HepG2 (cell line): ENCODE results near the gene CHPF. TPM values are rescaled to one million over a fixed set of nuclear protein-coding genes. Genes with fewer than 3 reads are reported as not detected.

Experiments used
- ATAC-seq: fragments of 200-7000 bp; cut with Tn5 transposase; 3 replicates; pipeline ENCODE4 v1.9.1; 2020; ENCODE audit warnings: mild to moderate bottlenecking, moderate library complexity
- BruUV-seq: library from RNA; stranded (reverse); fragments of 400-500 nt; replicated peaks from 2 replicates; lab custom pipeline; 2021; lab: Mats Ljungman, UMichigan
- CTCF ChIA-PET: fragments of 300-600 bp; formaldehyde crosslinking; extraction: SDS; loops from one replicate; lab custom pipeline; 2021; ENCODE audit warnings: low total read pairs, inconsistent platforms, low intra/inter-chr PET ratio; lab: Yijun Ruan, JAX
- POLR2A ChIA-PET: fragments of 350-600 bp; sonication (Branson Sonifier 250); formaldehyde crosslinking; loops from one replicate; lab custom pipeline; 2020; ENCODE audit warnings: antibody characterized with exemption, inconsistent platforms; lab: Yijun Ruan, JAX
- DNase-seq: peaks from one replicate; pipeline ENCODE4 v3.0.0-alpha.2; 2015; ENCODE audit warnings: low spot score
- FAIRE-seq: peaks from 3 replicates; lab custom pipeline; 2011; peaks lifted over from hg19 to GRCh38; lab: Jason Lieb, UNC
- H2AFZ ChIP-seq: one replicate; pipeline ENCODE4 v1.6.1; 2011; ENCODE audit warnings: low read length, inconsistent platforms
- H3K27ac ChIP-seq: fragments of 300-600 bp; 3 replicates; pipeline ENCODE4 v1.8.0; 2011; ENCODE audit warnings: mixed run types, mild to moderate bottlenecking, mixed read lengths, low read length, inconsistent platforms; ENCODE audit not compliant: insufficient read depth; ENCODE audit errors: extremely low read length
- H3K27me3 ChIP-seq, 2 experiments: fragments of 200-600 bp in 1 of 2; 2 replicates in 1 of 2; 3 replicates in 1 of 2; pipeline versions ENCODE4 v1.6.0 to v1.8.0; 2011; ENCODE audit warnings: low read length in 2 of 2, mild to moderate bottlenecking in 2 of 2, moderate library complexity in 2 of 2, inconsistent platforms in 1 of 2; ENCODE audit not compliant: insufficient read depth in 2 of 2, control insufficient read depth in 1 of 2
- H3K36me3 ChIP-seq, 2 experiments: fragments of 200-600 bp in 1 of 2; replicated peaks in 1 of 2; 2 replicates in 1 of 2; 3 replicates in 1 of 2; pipeline versions ENCODE4 v1.5.1 to v1.8.0; 2011; ENCODE audit warnings: low read length in 2 of 2, inconsistent platforms in 1 of 2; ENCODE audit not compliant: insufficient read depth in 2 of 2, control insufficient read depth in 1 of 2
- H3K4me1 ChIP-seq: 2 replicates; pipeline ENCODE4 v1.5.1; 2012; ENCODE audit warnings: low read length, inconsistent platforms; ENCODE audit not compliant: insufficient read depth
- H3K4me2 ChIP-seq: 2 replicates; pipeline ENCODE4 v1.6.0; 2011; ENCODE audit warnings: low read depth, low read length, inconsistent platforms
- H3K4me3 ChIP-seq, 3 experiments: fragments of 200-600 bp in 1 of 3; sonication (generic), shearing (Covaris generic) in 1 of 3; replicated peaks in 1 of 3; 2 replicates each; pipeline ENCODE4 v1.5.1; 2011 to 2016; ENCODE audit warnings: low read length in 3 of 3, inconsistent platforms in 2 of 3, low read depth in 2 of 3, mild to moderate bottlenecking in 2 of 3, control low read depth in 1 of 3, mixed read lengths in 1 of 3; ENCODE audit not compliant: insufficient read depth in 1 of 3
- H3K79me2 ChIP-seq: one replicate; pipeline ENCODE4 v1.6.1; 2011; ENCODE audit warnings: low read length, inconsistent platforms; ENCODE audit not compliant: insufficient read depth
- H3K9ac ChIP-seq: 2 replicates; pipeline ENCODE4 v1.6.0; 2011; ENCODE audit warnings: mild to moderate bottlenecking, low read depth, low read length, inconsistent platforms; ENCODE audit not compliant: insufficient read depth
- H3K9me3 ChIP-seq: 2 replicates; pipeline ENCODE4 v1.5.1; 2012; ENCODE audit warnings: mild to moderate bottlenecking, low read length
- H4K20me1 ChIP-seq: 2 replicates; pipeline ENCODE4 v1.6.0; 2011; ENCODE audit warnings: inconsistent platforms, mild to moderate bottlenecking, low read length, moderate library complexity; ENCODE audit not compliant: insufficient read depth
- TEAD3 ChIP-seq: optimal IDR thresholded peaks from 2 replicates; pipeline ENCODE3; 2016; ENCODE audit warnings: borderline replicate concordance
- ZNF543 ChIP-seq: sonication (generic); formaldehyde crosslinking; IDR thresholded peaks from 2 replicates; pipeline ENCODE4 v1.4.0; 2020; ENCODE audit warnings: mild to moderate bottlenecking, missing genetic modification reagents
- WGBS: methylation state at CpG from one replicate; pipeline ENCODE4 v1.1.6; 2017; ENCODE audit warnings: low lambda C conversion rate; 5-methylcytosine and 5-hydroxymethylcytosine counted together
- in situ Hi-C: cut with HindIII; loops from 2 replicates; pipeline ENCODE4 v1.10.0; 2017; ENCODE audit warnings: low pct_unique_long_range_greater_than_20kb; ENCODE audit not compliant: extremely low pct_ligation_motif_present
- intact Hi-C: fragments of 100-400 bp; cut with micrococcal nuclease; formaldehyde crosslinking; loops from one replicate; pipeline ENCODE4 v1.10.0; 2022; ENCODE audit not compliant: unreplicated experiment
- polyA plus RNA-seq, 8 experiments: library from polyadenylated mRNA; depleted of rRNA in 3 of 8; stranded (reverse) in 7 of 8; unstranded in 1 of 8; fragments of >200 nt; fragmentation: Illumina TruSeq in 4 of 8; extraction: Trizol in 4 of 8; gene quantifications; 2 replicates each; pipeline versions ENCODE4 v1.2.1 to v1.2.3, GENCODE V29; 2011 to 2016; ENCODE audit warnings: low read depth in 4 of 8, missing spikeins in 1 of 8, mixed read lengths in 1 of 8; ENCODE audit not compliant: insufficient read depth in 1 of 8
- total RNA-seq, 5 experiments: library from RNA; depleted of rRNA; stranded (reverse); fragments of >200 nt; fragmentation: Illumina TruSeq; extraction: Trizol; gene quantifications; 2 replicates each; pipeline ENCODE4 v1.2.3, GENCODE V29; 2016; ENCODE audit warnings: low read depth in 1 of 5
- TF ChIP-seq, protein P1 (sequence below): sonication (generic); formaldehyde crosslinking; IDR thresholded peaks from 2 replicates; pipeline ENCODE4 v1.5.1; 2020; ENCODE audit warnings: mild to moderate bottlenecking, missing genetic modification reagents, moderate library complexity
- TF ChIP-seq, protein P2 (sequence below): sonication (generic); formaldehyde crosslinking; IDR thresholded peaks from 2 replicates; pipeline ENCODE4 v1.5.0; 2020; ENCODE audit warnings: mild to moderate bottlenecking, missing genetic modification reagents, moderate library complexity

CHPF gene
- total and polyA plus RNA-seq, 2 of the 13 experiments (the other 11 are each of a cell fraction or from before 2014, with no cell fraction given): 79.6 to 111 TPM

DNA sequence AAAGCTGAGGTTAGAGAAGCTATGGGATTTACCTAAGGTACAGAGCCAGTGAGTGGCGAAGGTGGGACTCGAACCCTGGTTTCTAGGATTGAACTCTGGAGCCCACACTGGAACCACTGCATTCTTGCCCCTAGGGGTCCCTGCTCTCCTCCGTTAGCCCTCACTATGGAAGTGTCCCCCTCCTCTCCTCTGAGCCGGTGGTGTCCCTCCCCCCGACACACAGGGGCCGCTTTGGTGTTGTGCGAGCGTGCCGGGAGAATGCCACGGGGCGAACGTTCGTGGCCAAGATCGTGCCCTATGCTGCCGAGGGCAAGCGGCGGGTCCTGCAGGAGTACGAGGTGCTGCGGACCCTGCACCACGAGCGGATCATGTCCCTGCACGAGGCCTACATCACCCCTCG is 53.4 kb downstream of the CHPF start:
- Histone ChIP-seq H2AFZ (no peak overlapping the region), H3K4me1 (peaks cover 1% of the 10 kb centered on the region; the same call in 1 of the 2 replicates), H3K79me2 (no peaks in the 10 kb centered on the region)
- intact Hi-C loops: no loop called here
- 58% methylated on average over 2 of the region's 23 CpGs for WGBS
- CTCF ChIA-PET: interaction anchor here (1.8 kb wide), 1 partner anchor 40 kb away, joined by 4 read pairs; no protein-coding TSS in a partner anchor
- TF ChIP-seq, protein P1, sequence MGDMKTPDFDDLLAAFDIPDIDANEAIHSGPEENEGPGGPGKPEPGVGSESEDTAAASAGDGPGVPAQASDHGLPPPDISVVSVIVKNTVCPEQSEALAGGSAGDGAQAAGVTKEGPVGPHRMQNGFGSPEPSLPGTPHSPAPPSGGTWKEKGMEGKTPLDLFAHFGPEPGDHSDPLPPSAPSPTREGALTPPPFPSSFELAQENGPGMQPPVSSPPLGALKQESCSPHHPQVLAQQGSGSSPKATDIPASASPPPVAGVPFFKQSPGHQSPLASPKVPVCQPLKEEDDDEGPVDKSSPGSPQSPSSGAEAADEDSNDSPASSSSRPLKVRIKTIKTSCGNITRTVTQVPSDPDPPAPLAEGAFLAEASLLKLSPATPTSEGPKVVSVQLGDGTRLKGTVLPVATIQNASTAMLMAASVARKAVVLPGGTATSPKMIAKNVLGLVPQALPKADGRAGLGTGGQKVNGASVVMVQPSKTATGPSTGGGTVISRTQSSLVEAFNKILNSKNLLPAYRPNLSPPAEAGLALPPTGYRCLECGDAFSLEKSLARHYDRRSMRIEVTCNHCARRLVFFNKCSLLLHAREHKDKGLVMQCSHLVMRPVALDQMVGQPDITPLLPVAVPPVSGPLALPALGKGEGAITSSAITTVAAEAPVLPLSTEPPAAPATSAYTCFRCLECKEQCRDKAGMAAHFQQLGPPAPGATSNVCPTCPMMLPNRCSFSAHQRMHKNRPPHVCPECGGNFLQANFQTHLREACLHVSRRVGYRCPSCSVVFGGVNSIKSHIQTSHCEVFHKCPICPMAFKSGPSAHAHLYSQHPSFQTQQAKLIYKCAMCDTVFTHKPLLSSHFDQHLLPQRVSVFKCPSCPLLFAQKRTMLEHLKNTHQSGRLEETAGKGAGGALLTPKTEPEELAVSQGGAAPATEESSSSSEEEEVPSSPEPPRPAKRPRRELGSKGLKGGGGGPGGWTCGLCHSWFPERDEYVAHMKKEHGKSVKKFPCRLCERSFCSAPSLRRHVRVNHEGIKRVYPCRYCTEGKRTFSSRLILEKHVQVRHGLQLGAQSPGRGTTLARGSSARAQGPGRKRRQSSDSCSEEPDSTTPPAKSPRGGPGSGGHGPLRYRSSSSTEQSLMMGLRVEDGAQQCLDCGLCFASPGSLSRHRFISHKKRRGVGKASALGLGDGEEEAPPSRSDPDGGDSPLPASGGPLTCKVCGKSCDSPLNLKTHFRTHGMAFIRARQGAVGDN (CRISPR knock-in tag): peak; percentile 19; the same call in 1 of the 2 replicates
- TF ChIP-seq, protein P2, sequence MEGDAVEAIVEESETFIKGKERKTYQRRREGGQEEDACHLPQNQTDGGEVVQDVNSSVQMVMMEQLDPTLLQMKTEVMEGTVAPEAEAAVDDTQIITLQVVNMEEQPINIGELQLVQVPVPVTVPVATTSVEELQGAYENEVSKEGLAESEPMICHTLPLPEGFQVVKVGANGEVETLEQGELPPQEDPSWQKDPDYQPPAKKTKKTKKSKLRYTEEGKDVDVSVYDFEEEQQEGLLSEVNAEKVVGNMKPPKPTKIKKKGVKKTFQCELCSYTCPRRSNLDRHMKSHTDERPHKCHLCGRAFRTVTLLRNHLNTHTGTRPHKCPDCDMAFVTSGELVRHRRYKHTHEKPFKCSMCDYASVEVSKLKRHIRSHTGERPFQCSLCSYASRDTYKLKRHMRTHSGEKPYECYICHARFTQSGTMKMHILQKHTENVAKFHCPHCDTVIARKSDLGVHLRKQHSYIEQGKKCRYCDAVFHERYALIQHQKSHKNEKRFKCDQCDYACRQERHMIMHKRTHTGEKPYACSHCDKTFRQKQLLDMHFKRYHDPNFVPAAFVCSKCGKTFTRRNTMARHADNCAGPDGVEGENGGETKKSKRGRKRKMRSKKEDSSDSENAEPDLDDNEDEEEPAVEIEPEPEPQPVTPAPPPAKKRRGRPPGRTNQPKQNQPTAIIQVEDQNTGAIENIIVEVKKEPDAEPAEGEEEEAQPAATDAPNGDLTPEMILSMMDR (CRISPR knock-in tag): peak; percentile 50
- TF ChIP-seq ZNF543 (no peak), TEAD3 (CRISPR knock-in tag) (peak; percentile 84)
- TF ChIP-seq, all 625 proteins: peak for 3
- POLR2A ChIA-PET: no interaction called here
- no TSS peak for BruUV-seq
- Histone ChIP-seq H4K20me1 (no peaks in the 10 kb centered on the region), H3K4me3 (no peak overlapping the region), H3K27ac (no peak overlapping the region), H3K9ac (no peak overlapping the region), H3K9me3 (no peaks in the 10 kb centered on the region), H3K36me3 (no peaks in the 10 kb centered on the region), H3K4me2 (no peak overlapping the region), H3K27me3 (peaks cover 41 to 99% of the 10 kb centered on the region in 2 experiments; a peak in 4 of 5 replicates)
- no peak for DNase-seq
- ATAC-seq: no peak
- FAIRE-seq: no peak
- in situ Hi-C loops: loop anchor here (5.0 kb wide), 1 partner anchor 42 kb away; no protein-coding TSS in a partner anchor
